ENCODE measurements around the gene DPRX. TPM values are rescaled to one million over a fixed set of nuclear protein-coding genes. Genes with fewer than 3 reads are reported as not detected.

Gene DPRX, protein sequence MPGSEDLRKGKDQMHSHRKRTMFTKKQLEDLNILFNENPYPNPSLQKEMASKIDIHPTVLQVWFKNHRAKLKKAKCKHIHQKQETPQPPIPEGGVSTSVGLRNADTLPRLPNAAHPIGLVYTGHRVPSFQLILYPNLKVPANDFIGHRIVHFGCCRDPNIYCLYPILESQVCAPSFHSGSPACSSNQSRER
- not detected for total RNA-seq

DNA sequence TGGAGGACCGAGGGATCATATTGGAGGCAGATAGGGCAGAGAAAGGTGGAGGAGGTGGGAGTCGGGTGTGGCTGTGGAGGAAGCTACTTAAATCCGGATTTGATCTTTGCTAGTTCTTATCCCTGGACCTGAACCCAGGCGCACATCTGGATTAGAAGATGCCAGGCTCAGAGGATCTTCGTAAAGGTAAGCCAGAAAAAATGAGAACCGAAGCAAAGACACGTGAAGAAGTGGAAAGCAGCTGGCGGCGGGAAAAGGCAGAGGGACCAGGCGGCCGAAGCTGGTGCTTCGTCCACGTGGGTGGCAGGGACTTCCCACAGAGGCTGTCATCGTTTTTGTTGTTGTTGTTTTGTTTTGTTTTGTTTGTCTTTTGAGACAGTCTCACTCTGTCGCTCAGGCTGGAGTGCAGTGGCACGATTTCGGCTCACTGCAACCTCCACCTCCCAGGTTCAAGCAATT lies at the start of gene DPRX:
DPRX (plus strand) TSS at position 51 of the 459 bp plus-strand sequence; CDS start at position 159, 108 bp downstream.
- 82 to 86% methylated on average over 12 to 17 of the region's 17 CpGs for WGBS, 2 donors (ENCODE audit: low coverage in 1 of 2)
- in situ Hi-C loops (cut with MboI; ENCODE audit: low pct_ligation_motif_present in 1 of 4, low pct_unique_long_range_greater_than_20kb in 1 of 4, low sequenced_read_pairs in 3 of 4) = no loop called here

GRCh38 chr19:53583181-53583580 lies 48.6 kb upstream of the DPRX start:
- H3K36me3 ChIP-seq = peaks cover 0 to 10% (median 4%) of the 10 kb centered on the region in 4 donors
- peaks cover under 1 to 22% of the 10 kb centered on the region in 2 donors for H3K9me3 ChIP-seq
- 67 to 85% methylated on average over 1 to 3 of the region's 3 CpGs for WGBS, 2 donors (ENCODE audit: low coverage in 1 of 2)
- H3K27me3 ChIP-seq = no peaks in the 10 kb centered on the region
- no peak overlapping the region for H3K4me3 ChIP-seq
- no peak overlapping the region for H3K27ac ChIP-seq
- no peak for DNase-seq
- no peaks in the 10 kb centered on the region for H3K4me1 ChIP-seq
- in situ Hi-C loops (cut with MboI; ENCODE audit: low pct_ligation_motif_present in 1 of 4, low pct_unique_long_range_greater_than_20kb in 1 of 4, low sequenced_read_pairs in 3 of 4) (no loop called here), intact Hi-C loops (cut with DNase I; ENCODE audit: low total_unique reads) (no loop called here)
- TF ChIP-seq POLR2A (IDR thresholded peaks at IDR 0.05) (no peak), CTCF (IDR thresholded peaks at IDR 0.05) (no peak), EP300 (IDR thresholded peaks at IDR 0.05; ENCODE audit: low read depth) (no peak), POLR2AphosphoS5 (IDR thresholded peaks at IDR 0.05) (no peak)

More for the DNA sequence above, at the start of gene DPRX:
- Histone ChIP-seq H3K36me3 (no peaks in the 10 kb centered on the region), H3K27ac (no peak within 1 kb of the TSS), H3K27me3 (no peaks in the 10 kb centered on the region), H3K4me3 (no peak within 1 kb of the TSS), H3K9me3 (no peaks in the 10 kb centered on the region), H3K4me1 (no peaks in the 10 kb centered on the region)
- no peak for TF ChIP-seq EP300 (IDR thresholded peaks at IDR 0.05; ENCODE audit: low read depth)
- no peak for TF ChIP-seq POLR2A (IDR thresholded peaks at IDR 0.05)
- TF ChIP-seq CTCF (IDR thresholded peaks at IDR 0.05) = no peak
- no peak for TF ChIP-seq POLR2AphosphoS5 (IDR thresholded peaks at IDR 0.05)
- no peak for DNase-seq
- intact Hi-C loops (cut with DNase I; ENCODE audit: low total_unique reads) = no loop called here

DNA sequence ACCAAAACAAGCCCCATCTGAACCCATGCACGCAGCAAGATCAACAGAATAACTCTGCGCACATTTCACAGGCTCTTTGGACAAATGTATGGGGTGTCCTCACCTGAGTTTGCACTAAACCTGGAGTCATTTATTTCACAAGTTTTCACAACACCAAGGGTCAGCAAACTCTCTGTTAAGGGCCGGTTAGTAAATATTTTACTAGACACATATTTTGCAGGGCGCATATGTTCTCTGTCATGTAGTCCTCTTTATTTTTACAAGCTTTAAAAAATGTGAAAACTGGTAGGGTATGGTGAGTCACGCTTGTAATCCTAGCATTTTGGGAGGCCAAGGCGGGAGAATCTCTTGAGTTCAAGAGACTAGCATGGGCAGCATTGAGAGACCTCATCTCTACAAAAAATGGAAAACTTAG lies 45.5 kb upstream of the DPRX start:
- in situ Hi-C loops (cut with MboI; ENCODE audit: low pct_ligation_motif_present in 1 of 4, low pct_unique_long_range_greater_than_20kb in 1 of 4, low sequenced_read_pairs in 3 of 4) = no loop called here
- WGBS, 2 donors (ENCODE audit: low coverage in 1 of 2) = 80 to 82% methylated on average over 4 to 6 of the region's 6 CpGs
- TF ChIP-seq CTCF (IDR thresholded peaks at IDR 0.05) = no peak
- TF ChIP-seq POLR2A (IDR thresholded peaks at IDR 0.05) = no peak
- TF ChIP-seq EP300 (IDR thresholded peaks at IDR 0.05; ENCODE audit: low read depth) = no peak
- no peak for TF ChIP-seq POLR2AphosphoS5 (IDR thresholded peaks at IDR 0.05)
- Histone ChIP-seq H3K9me3 (no peaks in the 10 kb centered on the region), H3K27me3 (no peaks in the 10 kb centered on the region), H3K4me1 (no peaks in the 10 kb centered on the region), H3K36me3 (no peaks in the 10 kb centered on the region), H3K4me3 (no peak overlapping the region), H3K27ac (no peak overlapping the region)
- DNase-seq = no peak
- intact Hi-C loops (cut with DNase I; ENCODE audit: low total_unique reads) = loop anchor here (2.0 kb wide), 1 partner anchor 69 kb away; no protein-coding TSS in a partner anchor

DNA sequence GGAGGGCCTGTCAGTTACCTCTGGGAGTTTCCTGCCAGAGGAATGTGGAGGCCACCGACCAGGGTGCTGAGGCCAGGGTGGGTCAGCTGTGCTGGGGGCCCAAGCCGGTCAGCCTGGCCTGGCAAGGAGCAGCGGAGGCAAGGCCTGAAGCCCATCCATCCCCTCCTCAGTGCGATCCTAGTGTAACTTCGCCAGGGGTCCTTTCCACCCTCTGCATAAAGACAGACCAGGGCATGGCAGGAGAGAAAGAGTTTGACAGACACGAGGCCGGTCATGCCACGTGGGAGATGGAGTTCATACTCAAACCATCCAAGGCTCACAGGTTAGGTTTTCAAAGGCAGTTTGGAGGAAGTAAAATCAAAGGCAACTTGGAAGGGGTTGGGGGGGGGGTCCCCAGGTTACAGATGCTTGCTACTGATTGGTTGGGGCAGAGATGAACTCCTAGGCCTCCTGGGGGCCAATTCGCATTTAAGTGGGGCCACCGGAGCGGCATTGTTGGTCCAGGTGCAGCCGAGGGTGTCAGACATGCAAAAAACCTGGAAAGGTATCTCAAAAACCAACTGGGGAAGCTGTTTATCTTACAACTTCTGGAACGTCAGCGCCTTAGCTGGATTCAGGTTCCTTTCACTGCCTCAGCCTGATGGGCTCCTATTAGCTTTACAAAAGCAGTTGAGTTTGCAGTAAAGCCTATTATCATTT lies 36.8 kb upstream of the DPRX start:
- WGBS, 2 donors (ENCODE audit: low coverage in 1 of 2) = 60 to 70% methylated on average over 1 to 14 of the region's 14 CpGs
- no peaks in the 10 kb centered on the region for H3K36me3 ChIP-seq
- no peak overlapping the region for H3K27ac ChIP-seq
- H3K9me3 ChIP-seq = no peaks in the 10 kb centered on the region
- no peak for DNase-seq
- H3K4me3 ChIP-seq = no peak overlapping the region
- no peaks in the 10 kb centered on the region for H3K4me1 ChIP-seq
- H3K27me3 ChIP-seq = no peaks in the 10 kb centered on the region
- in situ Hi-C loops (cut with MboI; ENCODE audit: low pct_ligation_motif_present in 1 of 4, low pct_unique_long_range_greater_than_20kb in 1 of 4, low sequenced_read_pairs in 3 of 4) = no loop called here
- intact Hi-C loops (cut with DNase I; ENCODE audit: low total_unique reads) = no loop called here
- TF ChIP-seq CTCF (IDR thresholded peaks at IDR 0.05) = no peak
- no peak for TF ChIP-seq EP300 (IDR thresholded peaks at IDR 0.05; ENCODE audit: low read depth)
- no peak for TF ChIP-seq POLR2A (IDR thresholded peaks at IDR 0.05)
- no peak for TF ChIP-seq POLR2AphosphoS5 (IDR thresholded peaks at IDR 0.05)
